Right lobe of liver (tissue), 6 donors: ENCODE data around the gene OPA3. TPM values are rescaled to one million over a fixed set of nuclear protein-coding genes. Genes with fewer than 3 reads are reported as not detected.
"Not testable (repeated sequence)": the region's sequence is repeated elsewhere in the genome, so short reads cannot be mapped to it uniquely, and the experiment has no call there.

Experiments
- ATAC-seq, 4 donors: fragments of 200-7000 bp; cut with Tn5 transposase; one replicate each; pipeline ENCODE4 v1.9.1; 2020; ENCODE audit warnings: mild to moderate bottlenecking in 4 of 4, moderate library complexity in 4 of 4
- DNase-seq, 3 donors: peaks; one replicate each; pipeline ENCODE4 v3.0.0-alpha.2; 2020
- H3K27ac ChIP-seq, 3 donors: fragments of 200-600 bp; one replicate each; pipeline ENCODE4 v1.8.0; 2022
- H3K27me3 ChIP-seq, 2 donors: fragments of 200-600 bp; one replicate each; pipeline ENCODE4 v1.8.0; 2022
- H3K36me3 ChIP-seq, 4 donors: fragments of 200-600 bp; sonication (generic) in 1 of 4; one replicate each; pipeline versions ENCODE4 v1.5.1 to v1.8.0; 2017 to 2022; ENCODE audit warnings: control low read depth in 1 of 4
- H3K4me1 ChIP-seq, 4 donors: fragments of 200-600 bp; sonication (generic) in 1 of 4; one replicate each; pipeline versions ENCODE4 v1.5.1 to v1.8.0; 2017 to 2022; ENCODE audit warnings: control low read depth in 1 of 4
- H3K4me3 ChIP-seq, 3 donors: fragments of 200-600 bp; one replicate each; pipeline ENCODE4 v1.8.0; 2022
- H3K9me3 ChIP-seq, 4 donors: fragments of 200-600 bp; sonication (generic) in 1 of 4; one replicate each; pipeline versions ENCODE4 v1.5.1 to v1.8.0; 2017 to 2022; ENCODE audit warnings: control low read depth in 1 of 4
- POLR2A ChIP-seq: fragments of 450-650 bp; IDR thresholded peaks from one replicate; pipeline ENCODE4 v1.6.1; 2017; ENCODE audit warnings: antibody characterized with exemption, mild to moderate bottlenecking
- WGBS: methylation state at CpG from one replicate; pipeline ENCODE4 v1.1.6; 2018; ENCODE audit warnings: low coverage, low lambda C conversion rate; ENCODE audit not compliant: insufficient coverage; ENCODE audit errors: missing lambda C conversion rate; 5-methylcytosine and 5-hydroxymethylcytosine counted together
- intact Hi-C, 2 donors: fragments of 100-400 bp; cut with DNase I; formaldehyde crosslinking; loops; one replicate each; pipeline versions ENCODE4 v1.11.2 to v1.14.1; 2022
- long read RNA-seq: library from polyadenylated mRNA; unstranded; transcript quantifications from one replicate; pipeline ENCODE4 v2.0.0, GENCODE V29; 2019
- total RNA-seq, 6 experiments: library from RNA; depleted of rRNA in 2 of 6; stranded (reverse); fragments of >200 nt in 2 of 6; fragmentation: NEBNext Ultra II Directional in 3 of 6; extraction: Animal tissue kit (Norgen Biotek cat#: 25700) in 3 of 6; gene quantifications; one replicate each; pipeline versions ENCODE4 v1.1.0 to v1.2.4, GENCODE V29; 2016 to 2023
- TF ChIP-seq, protein P1 (sequence below), 4 donors: fragments of 200-600 bp in 3 of 4; fragments of 450-650 bp in 1 of 4; IDR thresholded peaks; one replicate each; pipeline versions ENCODE4 v1.5.1 to v1.8.0; 2016 to 2022; ENCODE audit warnings: antibody characterized with exemption in 4 of 4, mild to moderate bottlenecking in 2 of 4
- donor health status: DM: no; HTN: yes; CAD: no.
- donor health status: DM: no; HTN: no; CAD: no.
- donor health status: DM: no; HTN: no; CAD: no.
- donor health status: DM: no; HTN: yes; CAD: no.
- donor health status: DM: no; HTN: yes; CAD: no.

Gene OPA3
- total RNA-seq = 10 to 100 TPM in 2 of 6 experiments, 1 to 10 TPM in 4; 6.7 to 18.1 (median 8.1) TPM
- long read RNA-seq, full-length matches to known transcripts = 1 of 1 reads
- long read RNA-seq, partial matches to known transcripts = 0 of 1 reads
- long read RNA-seq, other reads (novel, unspliced or antisense) = 0 of 1 reads

DNA sequence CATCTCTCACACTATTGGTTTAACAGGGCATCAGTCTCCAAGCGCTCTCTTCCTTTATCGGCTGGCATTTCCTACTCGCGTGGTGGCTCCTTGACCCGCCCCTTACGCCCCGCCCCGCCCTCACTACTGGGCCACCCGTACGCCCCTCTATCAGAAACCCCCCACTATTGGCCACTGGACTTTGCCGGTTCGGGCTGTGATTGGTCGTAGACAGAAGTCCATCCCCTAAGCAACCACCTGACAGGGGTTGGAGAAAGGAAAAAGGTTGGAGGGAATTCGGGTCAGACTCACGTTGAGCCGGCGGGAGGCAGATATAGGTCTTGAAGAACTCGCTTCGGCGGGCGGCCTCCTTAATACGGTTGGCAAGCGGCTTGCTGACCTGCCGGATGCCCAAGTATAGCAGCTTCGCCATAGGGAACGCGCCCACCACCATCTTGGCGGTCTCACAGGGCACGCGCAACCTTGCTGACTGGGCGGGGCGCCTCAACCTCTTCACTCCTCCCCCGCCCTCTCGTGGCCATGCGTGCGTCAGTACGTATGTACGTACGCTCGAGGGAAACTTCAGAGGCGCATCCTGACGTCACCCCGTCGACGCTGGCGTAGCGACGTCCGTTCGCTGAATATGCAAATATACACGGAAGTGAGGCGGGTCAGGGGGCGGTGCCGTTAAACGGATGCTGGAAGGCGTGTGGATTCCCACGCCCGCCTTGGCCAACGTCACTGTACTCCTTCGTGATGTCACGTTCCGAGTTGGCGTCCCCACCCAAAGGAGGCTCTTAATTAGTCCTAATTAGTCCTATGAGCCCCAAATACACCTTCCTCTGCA lies at the start of gene OPA3:
Gene OPA3 (minus strand): TSS at position 471 of the 826 bp plus-strand sequence. CDS start 38 bp downstream, at position 433.
- no peaks in the 10 kb centered on the region for H3K9me3 ChIP-seq
- TF ChIP-seq POLR2A = peak; percentile 58
- TF ChIP-seq, protein P1, sequence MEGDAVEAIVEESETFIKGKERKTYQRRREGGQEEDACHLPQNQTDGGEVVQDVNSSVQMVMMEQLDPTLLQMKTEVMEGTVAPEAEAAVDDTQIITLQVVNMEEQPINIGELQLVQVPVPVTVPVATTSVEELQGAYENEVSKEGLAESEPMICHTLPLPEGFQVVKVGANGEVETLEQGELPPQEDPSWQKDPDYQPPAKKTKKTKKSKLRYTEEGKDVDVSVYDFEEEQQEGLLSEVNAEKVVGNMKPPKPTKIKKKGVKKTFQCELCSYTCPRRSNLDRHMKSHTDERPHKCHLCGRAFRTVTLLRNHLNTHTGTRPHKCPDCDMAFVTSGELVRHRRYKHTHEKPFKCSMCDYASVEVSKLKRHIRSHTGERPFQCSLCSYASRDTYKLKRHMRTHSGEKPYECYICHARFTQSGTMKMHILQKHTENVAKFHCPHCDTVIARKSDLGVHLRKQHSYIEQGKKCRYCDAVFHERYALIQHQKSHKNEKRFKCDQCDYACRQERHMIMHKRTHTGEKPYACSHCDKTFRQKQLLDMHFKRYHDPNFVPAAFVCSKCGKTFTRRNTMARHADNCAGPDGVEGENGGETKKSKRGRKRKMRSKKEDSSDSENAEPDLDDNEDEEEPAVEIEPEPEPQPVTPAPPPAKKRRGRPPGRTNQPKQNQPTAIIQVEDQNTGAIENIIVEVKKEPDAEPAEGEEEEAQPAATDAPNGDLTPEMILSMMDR (IDR thresholded peaks at IDR 0.05) = peak in 2 of 4 donors; percentile 3 to 39

GRCh38 chr19:45632468-45633196 lies 48.0 kb upstream of the OPA3 start:
- no peak overlapping the region for H3K4me3 ChIP-seq
- H3K36me3 ChIP-seq = peaks cover 0 to 3% (median 1%) of the 10 kb centered on the region in 4 donors
- no peaks in the 10 kb centered on the region for H3K27me3 ChIP-seq
- H3K27ac ChIP-seq = no peak overlapping the region
- no peaks in the 10 kb centered on the region for H3K4me1 ChIP-seq
- 70% methylated on average over 11 of the region's 27 CpGs for WGBS
- H3K9me3 ChIP-seq = no peaks in the 10 kb centered on the region
- ATAC-seq = peak; percentile 45 to 75 (median 58)
- DNase-seq = peak in 1 of 3 donors; percentile 46
- intact Hi-C loops = loop anchor here in 1 of 2 donors (10.0 kb wide), 1 partner anchor 108 kb away; no protein-coding TSS in a partner anchor
- TF ChIP-seq POLR2A = no peak
- TF ChIP-seq, protein P1 (IDR thresholded peaks at IDR 0.05) = no peak

More for the DNA sequence above, at the start of gene OPA3:
- DNase-seq = peak; percentile 100
- peaks cover 0 to 7% (median 0%) of the 10 kb centered on the region in 4 donors for H3K4me1 ChIP-seq
- 1% methylated on average over 16 of the region's 63 CpGs for WGBS
- H3K27me3 ChIP-seq = no peaks in the 10 kb centered on the region
- no peaks in the 10 kb centered on the region for H3K36me3 ChIP-seq
- ATAC-seq = peak; percentile 85 to 96 (median 92)
- intact Hi-C loops = no loop called here
- H3K27ac ChIP-seq = peak within 1 kb of the TSS; percentile 96 to 99 (median 97)
- H3K4me3 ChIP-seq = peak within 1 kb of the TSS; percentile 68 to 81 (median 79)

GRCh38 chr19:45630463-45630862 lies 45.9 kb upstream of the OPA3 start:
- 73% methylated on average over 2 of the region's 2 CpGs for WGBS
- no peak overlapping the region for H3K27ac ChIP-seq
- H3K4me3 ChIP-seq = no peak overlapping the region
- no peak for DNase-seq
- no peaks in the 10 kb centered on the region for H3K27me3 ChIP-seq
- no peak for ATAC-seq
- intact Hi-C loops = loop anchor here in 1 of 2 donors (10.0 kb wide), 1 partner anchor 106 kb away; no protein-coding TSS in a partner anchor
- H3K4me1 ChIP-seq = no peaks in the 10 kb centered on the region
- peaks cover 0 to 5% (median 2%) of the 10 kb centered on the region in 4 donors for H3K36me3 ChIP-seq
- no peaks in the 10 kb centered on the region for H3K9me3 ChIP-seq
- TF ChIP-seq, protein P1 (IDR thresholded peaks at IDR 0.05) = no peak
- TF ChIP-seq POLR2A = no peak

DNA sequence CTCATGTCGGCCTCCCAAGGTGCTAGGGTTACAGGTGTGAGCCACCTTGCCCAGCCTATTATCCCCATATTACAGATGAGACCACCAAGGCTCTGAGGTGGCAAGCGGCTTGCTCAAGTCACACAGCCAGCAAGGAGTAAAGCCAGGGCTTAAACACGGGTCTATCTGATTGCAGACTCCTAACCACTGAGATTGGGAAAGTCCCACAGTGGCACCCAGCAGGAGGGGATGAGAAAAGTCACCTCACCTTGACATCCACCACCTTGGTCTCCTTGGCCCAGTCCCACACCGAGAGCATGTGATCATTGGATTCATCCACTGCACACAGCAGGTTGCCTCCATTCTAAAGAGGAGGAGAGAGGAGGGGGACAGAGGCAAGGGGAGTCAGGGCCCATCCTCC lies 45.1 kb upstream of the OPA3 start:
- H3K9me3 ChIP-seq = no peaks in the 10 kb centered on the region
- WGBS = 84% methylated on average over 4 of the region's 4 CpGs
- no peaks in the 10 kb centered on the region for H3K4me1 ChIP-seq
- H3K4me3 ChIP-seq = no peak overlapping the region
- ATAC-seq = no peak
- no peaks in the 10 kb centered on the region for H3K27me3 ChIP-seq
- intact Hi-C loops = loop anchor here in 1 of 2 donors (10.0 kb wide), 1 partner anchor 105 kb away; no protein-coding TSS in a partner anchor
- TF ChIP-seq, protein P1 (IDR thresholded peaks at IDR 0.05) = no peak
- no peak for TF ChIP-seq POLR2A
- H3K27ac ChIP-seq = no peak overlapping the region
- peaks cover 0 to 5% (median 2%) of the 10 kb centered on the region in 4 donors for H3K36me3 ChIP-seq
- no peak for DNase-seq

- H3K36me3 ChIP-seq, H3K9me3 ChIP-seq, DNase-seq, H3K4me3 ChIP-seq, H3K27me3 ChIP-seq, intact Hi-C loops, H3K27ac ChIP-seq, ATAC-seq, H3K4me1 ChIP-seq: not testable (repeated sequence)
- WGBS = 96% methylated on average over 5 of the region's 7 CpGs
Measured at GRCh38 chr19:45628219-45628618, 43.6 kb upstream of the OPA3 start.
